OCI-LY1 (cell line): Measurements from ENCODE around the gene RSPH9.

Experiments
- CTCF ChIP-seq: fragments of 200-600 bp; sonication (generic), shearing (Covaris generic); IDR thresholded peaks from 2 replicates; pipeline ENCODE4 v1.5.1; 2017; ENCODE audit warnings: mild to moderate bottlenecking, antibody characterized with exemption, low read length, moderate library complexity, mixed read lengths
- EZH2 ChIP-seq: fragments of 200-600 bp; sonication (generic), shearing (Covaris generic); IDR thresholded peaks from 2 replicates; pipeline ENCODE4 v1.8.0; 2017; ENCODE audit warnings: borderline replicate concordance, mixed run types, mild to moderate bottlenecking, antibody characterized with exemption, low read length, moderate library complexity, mixed read lengths

DNA sequence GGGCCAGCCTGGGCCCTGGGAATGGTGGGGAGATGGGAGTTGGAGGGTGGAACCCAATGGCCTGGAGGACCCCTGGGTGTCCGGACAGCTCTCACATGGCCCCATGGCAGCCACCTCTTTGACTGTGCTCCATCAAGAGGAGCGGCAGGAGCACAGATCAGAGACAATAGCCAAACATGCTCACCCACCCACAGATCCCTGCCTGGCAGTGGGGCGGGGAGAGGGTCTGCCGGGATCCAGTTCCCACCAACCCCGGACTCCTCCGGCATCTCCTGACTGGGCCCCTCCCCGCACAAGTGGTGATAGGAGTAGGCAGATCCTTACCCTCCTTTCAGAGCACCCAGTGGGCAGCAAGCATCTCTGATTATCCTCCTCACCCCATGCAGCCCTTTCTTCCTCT is 74.7 kb downstream of the RSPH9 start:
- TF ChIP-seq CTCF (no peak), EZH2 (no peak)
